Neuronal stem cell (in vitro differentiated cells): ENCODE results near the gene ARMCX6.
"Not testable (repeated sequence)": the region's sequence is repeated elsewhere in the genome, so short reads cannot be mapped to it uniquely, and the experiment has no call there.

Experiments
- DNase-seq: peaks from one replicate; pipeline ENCODE4 v3.0.0-alpha.2; 2013; ENCODE audit warnings: low spot score
- H2AFZ ChIP-seq: one replicate; pipeline ENCODE4 v1.6.1; 2013; ENCODE audit warnings: mild to moderate bottlenecking, low read length, inconsistent platforms
- H2AK5ac ChIP-seq: 2 replicates; pipeline ENCODE4 v1.6.1; 2013; ENCODE audit warnings: low read depth, mild to moderate bottlenecking, inconsistent platforms, low read length, moderate library complexity, mixed read lengths
- H2BK120ac ChIP-seq: 2 replicates; pipeline ENCODE4 v1.6.1; 2013; ENCODE audit warnings: low read depth, mild to moderate bottlenecking, inconsistent platforms, low read length, moderate library complexity, mixed read lengths
- H2BK12ac ChIP-seq: one replicate; pipeline ENCODE4 v1.6.1; 2013; ENCODE audit warnings: low read length, inconsistent platforms
- H2BK15ac ChIP-seq: 2 replicates; pipeline ENCODE4 v1.6.1; 2013; ENCODE audit warnings: mild to moderate bottlenecking, low read length, inconsistent platforms, mixed read lengths
- H2BK5ac ChIP-seq: one replicate; pipeline ENCODE4 v1.6.1; 2013; ENCODE audit warnings: inconsistent platforms, mild to moderate bottlenecking, low read length, moderate library complexity
- H3K14ac ChIP-seq: one replicate; pipeline ENCODE4 v1.6.1; 2013; ENCODE audit warnings: low read length, inconsistent platforms
- H3K18ac ChIP-seq: 2 replicates; pipeline ENCODE4 v1.6.1; 2013; ENCODE audit warnings: low read length, inconsistent platforms
- H3K23ac ChIP-seq: 2 replicates; pipeline ENCODE4 v1.6.1; 2013; ENCODE audit warnings: low read depth, mild to moderate bottlenecking, mixed read lengths, low read length, inconsistent platforms; ENCODE audit not compliant: poor library complexity
- H3K27ac ChIP-seq: replicated peaks from 3 replicates; pipeline ENCODE4 v1.5.1; 2013; ENCODE audit warnings: low read length, inconsistent platforms
- H3K27me3 ChIP-seq, 3 experiments: 2 replicates each; pipeline ENCODE4 v1.6.1; 2013; ENCODE audit warnings: low read length in 3 of 3, mild to moderate bottlenecking in 2 of 3, inconsistent platforms in 1 of 3, low read depth in 1 of 3, mixed read lengths in 1 of 3, moderate library complexity in 1 of 3; ENCODE audit not compliant: control insufficient read depth in 3 of 3, insufficient read depth in 3 of 3
- H3K36me3 ChIP-seq, 2 donors: replicated peaks in 1 of 2; 2 replicates each; pipeline ENCODE4 v1.6.1; 2013; ENCODE audit warnings: low read length in 2 of 2; ENCODE audit not compliant: control insufficient read depth in 2 of 2, insufficient read depth in 2 of 2
- H3K4ac ChIP-seq: 2 replicates; pipeline ENCODE4 v1.6.1; 2013; ENCODE audit warnings: inconsistent platforms, mild to moderate bottlenecking, low read length, moderate library complexity
- H3K4me1 ChIP-seq, 2 donors: 1 replicate in 1 of 2; 2 replicates in 1 of 2; pipeline ENCODE4 v1.6.1; 2013; ENCODE audit warnings: low read length in 2 of 2, low read depth in 1 of 2; ENCODE audit not compliant: control insufficient read depth in 2 of 2, insufficient read depth in 1 of 2
- H3K4me2 ChIP-seq: one replicate; pipeline ENCODE4 v1.6.1; 2013; ENCODE audit warnings: mild to moderate bottlenecking, low read length, inconsistent platforms; ENCODE audit not compliant: insufficient read depth, poor library complexity, severe bottlenecking
- H3K4me3 ChIP-seq, 2 donors: 2 replicates each; pipeline ENCODE4 v1.5.1; 2013; ENCODE audit warnings: low read length in 2 of 2, mild to moderate bottlenecking in 2 of 2, inconsistent platforms in 1 of 2, moderate library complexity in 1 of 2
- H3K79me1 ChIP-seq: one replicate; pipeline ENCODE4 v1.6.1; 2013; ENCODE audit warnings: low read depth, mild to moderate bottlenecking, inconsistent platforms, low read length, moderate library complexity
- H3K9ac ChIP-seq: one replicate; pipeline ENCODE4 v1.6.1; 2013; ENCODE audit warnings: mild to moderate bottlenecking, low read depth, low read length, inconsistent platforms; ENCODE audit not compliant: poor library complexity
- H3K9me3 ChIP-seq, 2 donors: replicated peaks in 1 of 2; 2 replicates each; pipeline versions ENCODE3 to v1.6.1; 2013; ENCODE audit warnings: low read length in 2 of 2, mild to moderate bottlenecking in 2 of 2, inconsistent platforms in 1 of 2, low read depth in 1 of 2, mixed read lengths in 1 of 2, moderate library complexity in 1 of 2; ENCODE audit not compliant: control insufficient read depth in 2 of 2, insufficient read depth in 1 of 2
- H4K8ac ChIP-seq: one replicate; pipeline ENCODE4 v1.6.1; 2013; ENCODE audit warnings: low read depth, mild to moderate bottlenecking, inconsistent platforms, low read length, moderate library complexity
- H4K91ac ChIP-seq: one replicate; pipeline ENCODE4 v1.6.1; 2013; ENCODE audit warnings: low read length, low read depth, mild to moderate bottlenecking, inconsistent platforms; ENCODE audit not compliant: poor library complexity
- WGBS, 2 donors: extraction: QIAGEN DNeasy Blood & Tissue Kit; methylation state at CpG; one replicate each; pipeline ENCODE4 v1.1.7; 2013; ENCODE audit warnings: missing lambda C conversion rate in 2 of 2, mixed read lengths in 1 of 2; ENCODE audit not compliant: insufficient read length in 2 of 2, insufficient replicate concordance in 1 of 2; ENCODE audit errors: extremely low coverage in 2 of 2; 5-methylcytosine and 5-hydroxymethylcytosine counted together

ARMCX6 gene

DNA sequence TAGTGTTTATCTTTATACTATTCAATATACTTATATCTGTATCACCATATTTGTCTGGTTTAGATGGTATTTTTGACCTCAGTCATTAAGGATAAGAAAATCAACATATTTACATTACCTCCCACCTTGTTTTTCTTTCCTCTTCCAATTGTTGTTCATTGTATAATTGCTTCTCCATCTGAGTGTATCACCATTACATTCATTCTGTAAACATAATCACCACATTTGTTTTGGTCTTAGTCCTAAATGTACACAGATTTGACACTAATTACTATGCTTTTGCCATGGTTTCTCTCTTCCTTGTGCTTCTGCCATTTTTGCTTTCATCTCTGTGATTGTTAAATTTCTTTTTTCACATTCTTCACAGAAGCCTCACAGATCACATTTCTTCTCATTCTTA is 12.7 kb downstream of the ARMCX6 start:
- H2BK120ac ChIP-seq, result no peak overlapping the region
- H4K91ac ChIP-seq, result no peak overlapping the region
- DNase-seq, result no peak
- no peaks in the 10 kb centered on the region for H3K36me3 ChIP-seq
- no peak overlapping the region for H3K18ac ChIP-seq
- H3K14ac ChIP-seq, result no peak overlapping the region
- no peak overlapping the region for H4K8ac ChIP-seq
- H3K9me3 ChIP-seq, result no peaks in the 10 kb centered on the region
- no peak overlapping the region for H3K27ac ChIP-seq
- no peak overlapping the region for H2BK15ac ChIP-seq
- no peak overlapping the region for H2BK5ac ChIP-seq
- H3K79me1 ChIP-seq, result no peaks in the 10 kb centered on the region
- H3K4me2 ChIP-seq, result no peak overlapping the region
- no peak overlapping the region for H3K23ac ChIP-seq
- no peak overlapping the region for H3K4ac ChIP-seq
- H2BK12ac ChIP-seq, result no peak overlapping the region
- H3K4me3 ChIP-seq, result no peak overlapping the region
- peaks cover 0 to 51% (median 0%) of the 10 kb centered on the region in 3 experiments for H3K27me3 ChIP-seq
- no peak overlapping the region for H3K9ac ChIP-seq
- H3K4me1 ChIP-seq, result peaks cover 0 to 4% of the 10 kb centered on the region in 2 donors
- H2AFZ ChIP-seq, result no peak overlapping the region
- no peak overlapping the region for H2AK5ac ChIP-seq

DNA sequence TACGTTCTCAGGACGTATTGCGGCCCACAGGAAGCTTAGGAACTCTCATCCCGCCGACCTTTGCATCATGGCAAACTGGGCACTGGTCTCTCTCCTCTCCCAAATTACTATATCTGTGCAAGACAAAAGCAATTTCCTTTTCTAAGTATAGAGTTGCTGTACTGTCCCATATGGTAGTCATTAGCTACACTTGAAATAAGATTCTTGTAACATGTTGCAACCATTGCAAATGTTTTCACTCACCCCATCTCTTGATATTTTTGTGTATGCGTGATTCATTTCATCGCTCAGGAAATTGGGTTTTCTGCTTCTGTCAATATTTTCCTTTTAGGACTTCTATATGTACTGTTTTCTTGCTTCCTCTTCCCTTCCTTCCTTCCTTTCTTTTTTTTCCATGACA is 15.7 kb downstream of the ARMCX6 start:
- no peak overlapping the region for H3K4me3 ChIP-seq
- peaks cover 0 to 34% (median 0%) of the 10 kb centered on the region in 3 experiments for H3K27me3 ChIP-seq
- no peak overlapping the region for H3K18ac ChIP-seq
- H3K36me3 ChIP-seq, result no peaks in the 10 kb centered on the region
- H4K91ac ChIP-seq, result no peak overlapping the region
- H3K4me2 ChIP-seq, result no peak overlapping the region
- no peak overlapping the region for H3K27ac ChIP-seq
- no peak overlapping the region for H2BK12ac ChIP-seq
- no peak overlapping the region for H2AK5ac ChIP-seq
- no peak overlapping the region for H3K4ac ChIP-seq
- H2BK5ac ChIP-seq, result no peak overlapping the region
- no peak overlapping the region for H4K8ac ChIP-seq
- H3K9me3 ChIP-seq, result no peaks in the 10 kb centered on the region
- H3K14ac ChIP-seq, result no peak overlapping the region
- no peak overlapping the region for H2BK120ac ChIP-seq
- no peak overlapping the region for H2AFZ ChIP-seq
- peaks cover 0 to 4% of the 10 kb centered on the region in 2 donors for H3K4me1 ChIP-seq
- no CpG with 5 or more reads among the region's 7 CpGs for WGBS, 2 donors
- H3K9ac ChIP-seq, result no peak overlapping the region
- no peak overlapping the region for H3K23ac ChIP-seq
- no peak overlapping the region for H2BK15ac ChIP-seq
- no peak for DNase-seq
- no peaks in the 10 kb centered on the region for H3K79me1 ChIP-seq

DNA sequence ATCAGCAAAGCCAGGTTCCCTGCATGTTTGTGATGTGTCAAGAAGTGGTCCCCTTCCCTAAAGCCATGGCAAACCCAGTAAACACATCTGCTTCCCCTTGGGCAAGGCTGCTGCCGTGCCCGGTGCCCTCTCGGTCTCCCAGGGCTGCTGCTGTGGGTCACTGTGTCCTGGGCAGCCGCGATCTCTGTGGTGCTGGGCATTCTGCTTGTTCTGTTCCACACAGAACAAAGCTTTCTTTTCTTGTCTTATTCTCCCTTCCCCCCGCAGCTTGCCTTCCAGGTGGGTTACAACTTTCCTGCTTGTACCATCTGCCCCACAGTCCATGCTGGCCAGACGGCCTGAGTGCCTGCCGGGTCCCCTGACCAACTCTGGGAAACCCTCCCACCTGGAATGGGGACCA is 18.2 kb downstream of the ARMCX6 start:
- no CpG with 5 or more reads among the region's 8 CpGs for WGBS, 2 donors
- H3K36me3 ChIP-seq, result not testable (repeated sequence)

DNA sequence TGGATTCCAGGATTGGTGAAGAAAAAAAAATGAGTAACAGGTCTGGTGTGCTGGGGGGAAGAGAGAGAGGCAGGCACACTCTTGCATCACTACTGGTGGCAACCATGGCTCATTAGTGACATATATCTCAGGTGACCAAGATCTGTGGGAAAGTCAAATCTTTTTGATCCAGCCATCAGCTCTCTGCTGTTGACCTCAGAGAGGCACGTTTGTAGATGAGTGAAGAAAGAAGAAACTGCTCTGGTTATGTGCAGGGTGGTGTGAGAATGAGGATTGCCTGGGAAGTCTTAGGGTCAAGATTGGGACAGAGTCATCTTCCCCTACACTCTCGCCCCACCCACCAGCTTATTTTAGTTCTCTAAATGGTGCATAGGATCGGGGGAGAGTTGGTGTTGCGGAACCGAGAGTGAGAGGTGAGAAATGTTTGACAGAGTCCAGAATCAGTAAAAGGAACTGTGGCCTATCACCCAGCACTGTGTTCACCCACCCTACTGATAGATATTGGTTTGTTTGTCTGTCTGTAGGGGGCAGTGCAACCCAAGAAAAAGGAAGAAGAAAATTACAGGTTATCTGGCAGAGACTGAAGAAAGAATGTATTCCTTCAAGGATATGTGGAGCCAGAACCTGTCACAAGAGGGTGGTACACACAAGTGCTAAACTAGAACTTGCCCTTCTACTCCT is 21.9 kb downstream of the ARMCX6 start:
- Histone ChIP-seq H3K14ac (no peak overlapping the region), H2BK120ac (no peak overlapping the region), H3K4me2 (no peak overlapping the region), H4K8ac (no peak overlapping the region), H2BK5ac (no peak overlapping the region), H3K18ac (no peak overlapping the region), H3K79me1 (no peaks in the 10 kb centered on the region), H3K9me3 (no peaks in the 10 kb centered on the region), H3K36me3 (no peaks in the 10 kb centered on the region), H3K23ac (no peak overlapping the region), H2BK15ac (no peak overlapping the region), H3K4ac (no peak overlapping the region), H3K4me1 (no peaks in the 10 kb centered on the region), H4K91ac (no peak overlapping the region), H3K27me3 (peaks cover 0 to 5% (median 0%) of the 10 kb centered on the region in 3 experiments), H2AFZ (no peak overlapping the region), H2BK12ac (no peak overlapping the region), H3K27ac (no peak overlapping the region), H3K9ac (no peak overlapping the region), H3K4me3 (no peak overlapping the region), H2AK5ac (no peak overlapping the region)
- WGBS, 2 donors, result no CpG with 5 or more reads among the region's 5 CpGs
- peak; percentile 62 for DNase-seq

More for the DNA sequence above, 18.2 kb downstream of the ARMCX6 start:
- DNase-seq, H3K9me3 ChIP-seq, H2AFZ ChIP-seq, H3K27ac ChIP-seq, H2BK12ac ChIP-seq, H4K91ac ChIP-seq, H2BK5ac ChIP-seq, H2BK120ac ChIP-seq, H3K18ac ChIP-seq, H3K4me1 ChIP-seq, H4K8ac ChIP-seq, H3K4me3 ChIP-seq, H3K14ac ChIP-seq, H3K79me1 ChIP-seq, H3K23ac ChIP-seq, H3K9ac ChIP-seq, H3K4me2 ChIP-seq, H2BK15ac ChIP-seq, H3K4ac ChIP-seq, H2AK5ac ChIP-seq: not testable (repeated sequence)
- H3K27me3 ChIP-seq, result peaks cover 0 to 22% (median 0%) of the 10 kb centered on the region in 3 experiments
